B cell (primary cell): Measurements from ENCODE around the gene XYLT1.
"Not testable (repeated sequence)": the region's sequence is repeated elsewhere in the genome, so short reads cannot be mapped to it uniquely, and the experiment has no call there.

Experiments used
- CTCF ChIP-seq: fragments of 200-600 bp; IDR thresholded peaks from one replicate; pipeline ENCODE4 v1.8.0; 2022; ENCODE audit warnings: antibody characterized with exemption, mild to moderate bottlenecking
- EZH2 ChIP-seq: IDR thresholded peaks from 2 replicates; pipeline ENCODE4 v1.6.1; 2012; ENCODE audit warnings: borderline replicate concordance, low read depth, mild to moderate bottlenecking, moderate library complexity, low read length; ENCODE audit not compliant: insufficient read depth, poor library complexity, severe bottlenecking

GRCh38 chr16:17306211-17306610 is 164.5 kb downstream of the XYLT1 start:
- TF ChIP-seq CTCF, EZH2: not testable (repeated sequence)
